ENCODE data around the gene INPP4A.
"Not testable (repeated sequence)": the region's sequence is repeated elsewhere in the genome, so short reads cannot be mapped to it uniquely, and the experiment has no call there.

Gene INPP4A

GRCh38 chr2:98589489-98589888 lies 144.8 kb downstream of the INPP4A start:
- Histone ChIP-seq H3K27ac (no peak overlapping the region), H3K4me1 (ENCODE audit: control insufficient read depth in 1 of 2, insufficient read depth in 1 of 2, low read depth in 1 of 2, low read length in 1 of 2) (no peaks in the 10 kb centered on the region), H3K27me3 (no peaks in the 10 kb centered on the region), H3K4me3 (ENCODE audit: low read depth in 1 of 2, low read length in 1 of 2) (no peak overlapping the region), H3K36me3 (peaks cover 91% of the 10 kb centered on the region), H3K9me3 (no peaks in the 10 kb centered on the region)
- TF ChIP-seq CTCF (IDR thresholded peaks at IDR 0.05) = no peak

GRCh38 chr2:98592565-98592964 lies 147.9 kb downstream of the INPP4A start:
- no peaks in the 10 kb centered on the region for H3K4me1 ChIP-seq (ENCODE audit: control insufficient read depth in 1 of 2, insufficient read depth in 1 of 2, low read depth in 1 of 2, low read length in 1 of 2)
- no peaks in the 10 kb centered on the region for H3K9me3 ChIP-seq
- no peak overlapping the region for H3K27ac ChIP-seq
- H3K4me3 ChIP-seq (ENCODE audit: low read depth in 1 of 2, low read length in 1 of 2) = no peak overlapping the region
- no peak for TF ChIP-seq CTCF (IDR thresholded peaks at IDR 0.05)
- H3K36me3 ChIP-seq = peaks cover 68% of the 10 kb centered on the region
- no peaks in the 10 kb centered on the region for H3K27me3 ChIP-seq

- not testable (repeated sequence) for H3K27ac ChIP-seq; H3K9me3 ChIP-seq; H3K27me3 ChIP-seq; H3K4me3 ChIP-seq (ENCODE audit: low read depth in 1 of 2, low read length in 1 of 2); H3K4me1 ChIP-seq (ENCODE audit: control insufficient read depth in 1 of 2, insufficient read depth in 1 of 2, low read depth in 1 of 2, low read length in 1 of 2)
- H3K36me3 ChIP-seq = peaks cover 64% of the 10 kb centered on the region
These were observed 150.0 kb downstream of the INPP4A start for GRCh38 chr2:98594665-98595064.

- H3K36me3 ChIP-seq = peaks cover 59% of the 10 kb centered on the region
- H3K4me3 ChIP-seq (ENCODE audit: low read depth in 1 of 2, low read length in 1 of 2) = no peak overlapping the region
- TF ChIP-seq CTCF (IDR thresholded peaks at IDR 0.05) = no peak
- H3K4me1 ChIP-seq (ENCODE audit: control insufficient read depth in 1 of 2, insufficient read depth in 1 of 2, low read depth in 1 of 2, low read length in 1 of 2) = no peaks in the 10 kb centered on the region
- H3K27ac ChIP-seq = no peak overlapping the region
- H3K9me3 ChIP-seq = no peaks in the 10 kb centered on the region
- H3K27me3 ChIP-seq = no peaks in the 10 kb centered on the region
These were observed 154.2 kb downstream of the INPP4A start for GRCh38 chr2:98598781-98599428.

- TF ChIP-seq CTCF (IDR thresholded peaks at IDR 0.05) = no peak
- Histone ChIP-seq H3K27ac (no peak overlapping the region), H3K4me1 (ENCODE audit: control insufficient read depth in 1 of 2, insufficient read depth in 1 of 2, low read depth in 1 of 2, low read length in 1 of 2) (peaks cover 0 to 1% of the 10 kb centered on the region in 2 experiments), H3K9me3 (no peaks in the 10 kb centered on the region), H3K36me3 (peaks cover 57% of the 10 kb centered on the region), H3K27me3 (no peaks in the 10 kb centered on the region), H3K4me3 (ENCODE audit: low read depth in 1 of 2, low read length in 1 of 2) (no peak overlapping the region)
These were observed 157.0 kb downstream of the INPP4A start for GRCh38 chr2:98601532-98602132.

GRCh38 chr2:98604547-98604946 lies 159.9 kb downstream of the INPP4A start:
- no peaks in the 10 kb centered on the region for H3K27me3 ChIP-seq
- H3K4me3 ChIP-seq (ENCODE audit: low read depth in 1 of 2, low read length in 1 of 2) = no peak overlapping the region
- no peaks in the 10 kb centered on the region for H3K9me3 ChIP-seq
- no peak overlapping the region for H3K27ac ChIP-seq
- H3K36me3 ChIP-seq = peaks cover 38% of the 10 kb centered on the region
- H3K4me1 ChIP-seq (ENCODE audit: control insufficient read depth in 1 of 2, insufficient read depth in 1 of 2, low read depth in 1 of 2, low read length in 1 of 2) = peaks cover 21 to 23% of the 10 kb centered on the region in 2 experiments
- no peak for TF ChIP-seq CTCF (IDR thresholded peaks at IDR 0.05)

Measured in neutrophil (primary cell).